Measurements from ENCODE around the gene RAP1GDS1. TPM values are rescaled to one million over a fixed set of nuclear protein-coding genes. Genes with fewer than 3 reads are reported as not detected.

Gene RAP1GDS1, protein sequence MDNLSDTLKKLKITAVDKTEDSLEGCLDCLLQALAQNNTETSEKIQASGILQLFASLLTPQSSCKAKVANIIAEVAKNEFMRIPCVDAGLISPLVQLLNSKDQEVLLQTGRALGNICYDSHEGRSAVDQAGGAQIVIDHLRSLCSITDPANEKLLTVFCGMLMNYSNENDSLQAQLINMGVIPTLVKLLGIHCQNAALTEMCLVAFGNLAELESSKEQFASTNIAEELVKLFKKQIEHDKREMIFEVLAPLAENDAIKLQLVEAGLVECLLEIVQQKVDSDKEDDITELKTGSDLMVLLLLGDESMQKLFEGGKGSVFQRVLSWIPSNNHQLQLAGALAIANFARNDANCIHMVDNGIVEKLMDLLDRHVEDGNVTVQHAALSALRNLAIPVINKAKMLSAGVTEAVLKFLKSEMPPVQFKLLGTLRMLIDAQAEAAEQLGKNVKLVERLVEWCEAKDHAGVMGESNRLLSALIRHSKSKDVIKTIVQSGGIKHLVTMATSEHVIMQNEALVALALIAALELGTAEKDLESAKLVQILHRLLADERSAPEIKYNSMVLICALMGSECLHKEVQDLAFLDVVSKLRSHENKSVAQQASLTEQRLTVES
- total RNA-seq (2021; ENCODE audit: unreplicated experiment) (40.8 TPM), Bru-seq, nascent RNA (percentile 80 among the genes with signal in this experiment), BruChase-seq, experiment 1, labeled RNA remaining after a 6-hour chase (percentile 64 among the genes with signal in this experiment), BruChase-seq, experiment 2, labeled RNA remaining after a 2-hour chase (percentile 67 among the genes with signal in this experiment)
- 26.1 and 28.9 TPM in 2 replicates for polyA plus RNA-seq (2012)
- long read RNA-seq, transcript RAP1GDS1-202 (15 exons, 2,092 nt): minor isoform, 19 of 143 reads
- long read RNA-seq, transcript RAP1GDS1-205 (15 exons, 3,681 nt): major isoform, 61 of 143 reads
- long read RNA-seq, partial matches to known transcripts: 7 of 143 reads
- long read RNA-seq, other reads (novel, unspliced or antisense): 44 of 143 reads

DNA sequence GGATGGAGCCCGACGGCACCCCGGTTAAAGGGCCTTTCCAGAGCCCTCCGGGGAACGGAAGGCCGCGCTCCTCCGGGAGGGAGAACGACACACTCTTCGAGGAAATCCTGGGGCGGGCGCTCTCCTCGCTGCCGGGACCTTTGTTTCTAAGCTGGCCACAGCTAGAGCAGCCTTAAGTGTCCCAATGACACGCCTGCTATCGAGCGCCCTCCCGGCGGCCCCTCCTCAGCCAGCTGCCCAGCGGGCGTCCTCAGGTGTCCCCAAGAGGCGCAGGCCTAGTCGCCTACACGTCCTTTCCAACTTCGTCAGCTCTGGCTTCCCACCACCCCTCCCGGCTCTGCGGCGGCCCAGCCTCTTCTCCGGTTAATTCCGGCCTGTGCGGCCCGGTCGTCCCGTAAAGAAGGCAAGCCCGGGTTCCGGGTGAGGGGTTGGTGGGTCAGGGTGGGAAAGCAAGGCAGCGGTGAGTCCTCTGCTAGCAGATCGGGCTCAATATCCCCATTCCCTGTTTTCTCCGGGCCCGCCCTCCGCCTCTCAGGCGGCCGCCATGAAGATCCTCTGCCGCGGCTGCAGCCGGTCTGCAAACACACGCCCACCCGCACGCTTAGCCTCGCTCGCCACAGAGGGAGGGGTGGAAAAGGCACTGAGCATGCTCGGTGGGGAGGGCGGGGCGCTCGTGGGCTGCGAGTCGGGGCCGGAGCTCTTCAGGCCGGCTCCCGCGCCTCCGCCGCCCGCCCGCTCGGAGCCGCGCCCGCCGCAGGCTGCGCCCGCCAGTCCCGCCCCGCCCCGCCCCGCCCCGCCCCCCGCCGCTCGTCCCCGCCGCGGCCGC is at the start of gene RAP1GDS1:
Gene RAP1GDS1 (plus strand): TSS at position 806 of the 826 bp plus-strand sequence. CDS start 182 bp downstream, outside the sequence.
- peak within 1 kb of the TSS; percentile 97 for H3K27ac ChIP-seq (ENCODE audit: low read depth, low read length)
- ChIA-PET RAD21 (ENCODE audit: low non-redundant PET in 1 of 2, low total read pairs in 2 of 2, uncharacterized antibody in 2 of 2, unreplicated experiment in 2 of 2) (no interaction called here), CTCF (no interaction called here), POLR2A (interaction anchor here (0.7 to 1.8 kb wide), 3 partner anchors 19 to 426 kb away, joined by 3 to 7 read pairs (median 3); no protein-coding TSS in a partner anchor)
- peak within 1 kb of the TSS; percentile 78 to 86 for H3K4me3 ChIP-seq (replicated peaks in 1 of 2; ENCODE audit: low read depth in 1 of 2, low read length in 2 of 2)
- H3K4me1 ChIP-seq (ENCODE audit: control insufficient read depth in 1 of 2, insufficient read depth in 2 of 2, low read length in 2 of 2): peaks cover 13 to 17% of the 10 kb centered on the region in 2 experiments
- H3K4me2 ChIP-seq (ENCODE audit: low read length): peak within 1 kb of the TSS; percentile 94
- H3K36me3 ChIP-seq (ENCODE audit: control insufficient read depth in 1 of 2, insufficient read depth in 2 of 2, low read length in 2 of 2): no peaks in the 10 kb centered on the region
- ATAC-seq (peak; percentile 90), DNase-seq (ENCODE audit: low read depth, low spot score) (peak; percentile 89)
- intact Hi-C loops (cut with micrococcal nuclease): loop anchor here (2.0 to 5.0 kb wide), 2 partner anchors 108 to 668 kb away; partner anchors contain the start of gene EIF4E
- peaks cover 43% of the 10 kb centered on the region for H3K79me2 ChIP-seq (ENCODE audit: insufficient read depth, low read length)
- H3K27me3 ChIP-seq (ENCODE audit: insufficient read depth, low read length): no peaks in the 10 kb centered on the region
- H3K9ac ChIP-seq (ENCODE audit: low read length): peak within 1 kb of the TSS; percentile 92
- no TSS peak for BruUV-seq (replicated peaks)
- no peaks in the 10 kb centered on the region for H3K9me2 ChIP-seq (ENCODE audit: insufficient read depth)
- H3K9me3 ChIP-seq (ENCODE audit: control insufficient read depth in 1 of 2, insufficient read depth in 1 of 2, low read depth in 1 of 2, low read length in 2 of 2): no peaks in the 10 kb centered on the region
- no peaks in the 10 kb centered on the region for H4K20me1 ChIP-seq (ENCODE audit: insufficient read depth)
- TF ChIP-seq, protein P1, sequence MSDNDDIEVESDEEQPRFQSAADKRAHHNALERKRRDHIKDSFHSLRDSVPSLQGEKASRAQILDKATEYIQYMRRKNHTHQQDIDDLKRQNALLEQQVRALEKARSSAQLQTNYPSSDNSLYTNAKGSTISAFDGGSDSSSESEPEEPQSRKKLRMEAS (IDR thresholded peaks at IDR 0.05): peak; percentile 79; the same call in 1 of the 2 replicates
- TF ChIP-seq SIN3A (IDR thresholded peaks at IDR 0.05; ENCODE audit: low read depth): peak; percentile 93
- TF ChIP-seq ZFX (IDR thresholded peaks at IDR 0.05): peak; percentile 97
- no peak for TF ChIP-seq JUND (IDR thresholded peaks at IDR 0.05)
- TF ChIP-seq POLR2AphosphoS5 (IDR thresholded peaks at IDR 0.05; ENCODE audit: low read depth, low read length): peak; percentile 93
- TF ChIP-seq YY1 (IDR thresholded peaks at IDR 0.05; ENCODE audit: extremely low read depth, insufficient replicate concordance, low read depth, low read length): peak; percentile 86
- peak; percentile 75 for TF ChIP-seq EGR1 (IDR thresholded peaks at IDR 0.05; ENCODE audit: low read depth)
- no peak for TF ChIP-seq FOSL1 (IDR thresholded peaks at IDR 0.05; ENCODE audit: low read depth)
- no peak for TF ChIP-seq SRF (IDR thresholded peaks at IDR 0.05; ENCODE audit: low read depth)
- no peak for TF ChIP-seq SP1 (IDR thresholded peaks at IDR 0.05; ENCODE audit: low read depth)
- TF ChIP-seq EZH2phosphoT487 (IDR thresholded peaks at IDR 0.05; ENCODE audit: borderline replicate concordance): no peak
- TF ChIP-seq CBX3 (IDR thresholded peaks at IDR 0.05; ENCODE audit: low read depth): no peak
- peak; percentile 86 for TF ChIP-seq POLR2A (IDR thresholded peaks at IDR 0.05; ENCODE audit: borderline replicate concordance, extremely low read depth, insufficient read depth, insufficient read length)
- no peak within 1 kb of the TSS for H2AFZ ChIP-seq (ENCODE audit: low read depth, low read length, poor library complexity, severe bottlenecking)
